ENCODE measurements around the gene OR2B2. TPM values are rescaled to one million over a fixed set of nuclear protein-coding genes. Genes with fewer than 3 reads are reported as not detected.
A peak's percentile ranks its signal among the peaks of the same experiment; 100 is the strongest.

The OR2B2 gene
- total RNA-seq, 1 donor from 2014 or later = not detected

DNA sequence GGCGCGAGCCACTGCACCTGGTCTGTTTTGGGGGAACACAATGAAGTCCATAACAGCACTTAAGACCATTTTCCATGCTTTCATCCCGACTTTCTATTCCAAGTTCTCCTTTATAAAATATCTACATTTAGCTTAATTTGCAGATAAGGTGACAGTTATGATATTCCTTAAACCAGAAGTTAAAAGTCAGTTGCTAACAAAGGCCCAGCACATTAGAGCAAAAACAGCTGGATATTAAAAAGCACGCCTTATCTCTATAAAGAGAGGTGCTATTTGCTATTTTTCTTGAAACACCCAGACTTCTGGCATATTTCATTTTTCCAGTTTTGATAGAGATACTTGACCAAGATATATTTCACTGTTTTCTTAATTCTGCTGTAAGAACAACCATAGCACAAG is 15.8 kb downstream of the OR2B2 start:
- DNase-seq (ENCODE audit: low spot score in 2 of 2) = no peak
- no peaks in the 10 kb centered on the region for H3K27me3 ChIP-seq
- no peak overlapping the region for H3K4me3 ChIP-seq
- no peaks in the 10 kb centered on the region for H3K36me3 ChIP-seq
- H3K4me1 ChIP-seq = peaks cover 0 to 7% of the 10 kb centered on the region in 2 donors
- H3K9me3 ChIP-seq = no peaks in the 10 kb centered on the region
- H3K27ac ChIP-seq = no peak overlapping the region
- intact Hi-C loops (cut with DNase I) = loop anchor here (5.0 to 10.0 kb wide), 3 partner anchors 394 to 968 kb away; partner anchors contain the start of gene ZNF391
- TF ChIP-seq, protein P1, sequence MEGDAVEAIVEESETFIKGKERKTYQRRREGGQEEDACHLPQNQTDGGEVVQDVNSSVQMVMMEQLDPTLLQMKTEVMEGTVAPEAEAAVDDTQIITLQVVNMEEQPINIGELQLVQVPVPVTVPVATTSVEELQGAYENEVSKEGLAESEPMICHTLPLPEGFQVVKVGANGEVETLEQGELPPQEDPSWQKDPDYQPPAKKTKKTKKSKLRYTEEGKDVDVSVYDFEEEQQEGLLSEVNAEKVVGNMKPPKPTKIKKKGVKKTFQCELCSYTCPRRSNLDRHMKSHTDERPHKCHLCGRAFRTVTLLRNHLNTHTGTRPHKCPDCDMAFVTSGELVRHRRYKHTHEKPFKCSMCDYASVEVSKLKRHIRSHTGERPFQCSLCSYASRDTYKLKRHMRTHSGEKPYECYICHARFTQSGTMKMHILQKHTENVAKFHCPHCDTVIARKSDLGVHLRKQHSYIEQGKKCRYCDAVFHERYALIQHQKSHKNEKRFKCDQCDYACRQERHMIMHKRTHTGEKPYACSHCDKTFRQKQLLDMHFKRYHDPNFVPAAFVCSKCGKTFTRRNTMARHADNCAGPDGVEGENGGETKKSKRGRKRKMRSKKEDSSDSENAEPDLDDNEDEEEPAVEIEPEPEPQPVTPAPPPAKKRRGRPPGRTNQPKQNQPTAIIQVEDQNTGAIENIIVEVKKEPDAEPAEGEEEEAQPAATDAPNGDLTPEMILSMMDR (IDR thresholded peaks at IDR 0.05) = no peak

DNA sequence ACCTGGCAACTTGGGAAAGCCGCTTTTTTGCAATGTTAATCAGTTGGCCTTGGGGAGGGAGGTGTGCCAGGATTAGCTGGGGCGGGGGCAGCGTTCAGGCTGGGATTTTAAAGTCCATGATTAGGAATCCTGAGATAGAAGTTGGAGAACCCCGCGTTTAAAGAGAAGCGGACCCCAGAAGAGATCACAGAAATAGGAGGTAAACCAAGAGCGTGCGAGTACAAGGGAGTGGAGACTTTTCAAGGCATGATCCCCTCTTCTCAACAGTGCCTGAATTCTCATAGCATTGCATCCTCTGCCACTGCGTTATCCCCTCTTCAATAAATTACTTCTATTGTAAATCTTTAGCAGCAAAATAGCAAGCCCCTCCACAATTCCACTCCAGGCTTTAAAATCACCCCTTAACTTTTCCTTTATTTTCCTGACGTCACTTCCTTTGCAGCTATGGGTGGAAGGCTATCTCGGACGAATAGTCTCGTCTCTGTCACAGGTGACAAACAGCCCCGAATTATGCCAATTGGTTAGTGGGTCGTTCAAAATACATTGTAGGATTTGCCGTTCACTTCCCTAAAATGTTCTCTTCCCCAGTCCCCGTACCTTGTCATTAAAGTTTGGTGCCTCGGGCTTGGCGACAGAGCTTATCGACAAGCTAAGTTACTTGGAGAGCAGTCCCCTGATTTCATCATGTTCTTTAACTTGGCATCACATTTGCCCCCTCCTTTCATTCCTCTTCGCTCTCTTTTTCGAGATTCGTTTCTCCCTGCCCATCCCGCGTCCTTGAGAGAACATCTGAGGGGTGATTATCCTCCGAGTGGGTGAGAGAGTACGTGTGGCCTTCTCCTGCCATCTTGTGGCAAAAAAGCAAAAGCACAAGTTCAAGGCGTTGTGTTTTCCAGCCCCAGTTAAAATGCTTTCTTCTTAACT is 17.1 kb downstream of the OR2B2 start:
- Histone ChIP-seq H3K4me1 (peaks cover 0 to 10% of the 10 kb centered on the region in 2 donors), H3K27ac (peak overlapping the region; percentile 78 to 91), H3K9me3 (no peaks in the 10 kb centered on the region), H3K4me3 (peak overlapping the region; percentile 61 to 88), H3K36me3 (no peaks in the 10 kb centered on the region), H3K27me3 (no peaks in the 10 kb centered on the region)
- intact Hi-C loops (cut with DNase I) = loop anchor here (1.0 to 10.0 kb wide), 11 partner anchors 22 to 970 kb away; partner anchors contain the start of genes ZNF184 and ZNF391
- TF ChIP-seq, protein P1 (IDR thresholded peaks at IDR 0.05) = peak; percentile 80 to 87 (median 82)
- DNase-seq (ENCODE audit: low spot score in 2 of 2) = peak in 1 of 2 donors; percentile 78

DNA sequence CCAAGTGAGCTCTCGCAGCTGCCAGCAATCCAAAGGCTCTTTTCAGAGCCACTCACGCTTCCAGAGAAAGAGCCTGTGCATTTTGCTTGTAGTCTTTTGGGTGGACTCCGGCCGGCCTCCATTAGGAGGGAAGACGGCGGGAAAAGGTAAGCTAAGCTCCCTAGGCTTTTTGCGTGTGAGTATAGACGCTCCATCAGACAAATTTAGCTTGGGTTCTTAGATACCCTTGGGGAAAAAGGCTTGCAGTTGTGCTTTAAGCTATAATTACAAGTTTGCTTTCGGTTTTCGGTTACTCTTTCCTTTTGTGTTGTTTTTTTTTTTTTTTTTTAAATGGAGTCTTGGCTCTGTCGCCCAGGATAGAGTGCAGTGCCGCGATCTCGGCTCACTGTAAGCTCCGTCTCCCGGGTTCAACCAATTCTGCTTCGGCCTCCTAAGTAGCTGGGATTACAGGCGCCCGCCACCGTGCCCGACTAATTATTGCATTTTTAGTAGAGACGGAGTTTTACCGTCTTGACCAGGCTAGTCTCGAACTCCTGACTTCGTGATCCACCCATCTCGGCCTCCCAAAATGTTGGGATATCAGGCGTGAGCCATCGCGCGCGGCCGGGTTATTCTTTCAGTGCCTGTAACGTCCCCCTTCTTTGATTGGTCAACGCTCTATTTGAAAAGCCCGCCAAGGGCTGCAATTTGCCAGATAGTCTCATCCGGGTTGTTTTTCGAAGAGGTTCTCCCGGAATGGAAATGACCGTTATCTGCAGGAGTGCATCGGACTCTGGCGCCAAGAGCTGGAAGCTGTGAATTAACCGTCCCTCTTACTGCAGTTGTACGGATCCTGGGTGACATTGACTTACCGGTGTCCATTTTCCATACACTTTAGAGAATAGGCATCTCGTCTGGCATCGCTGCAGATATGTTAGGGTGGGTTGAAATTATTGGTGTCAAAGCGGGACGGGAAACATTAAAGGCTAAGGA is 18.1 kb downstream of the OR2B2 start:
- intact Hi-C loops (cut with DNase I) = loop anchor here (1.0 to 10.0 kb wide), 9 partner anchors 21 to 971 kb away; partner anchors contain the start of genes ZNF184 and ZNF391
- Histone ChIP-seq H3K4me3 (peak overlapping the region; percentile 61 to 88), H3K27ac (peak overlapping the region; percentile 78 to 91), H3K36me3 (no peaks in the 10 kb centered on the region), H3K27me3 (no peaks in the 10 kb centered on the region), H3K9me3 (no peaks in the 10 kb centered on the region), H3K4me1 (peaks cover 0 to 10% of the 10 kb centered on the region in 2 donors)
- DNase-seq (ENCODE audit: low spot score in 2 of 2) = peak; percentile 58 to 94
- TF ChIP-seq, protein P1 (IDR thresholded peaks at IDR 0.05) = no peak

DNA sequence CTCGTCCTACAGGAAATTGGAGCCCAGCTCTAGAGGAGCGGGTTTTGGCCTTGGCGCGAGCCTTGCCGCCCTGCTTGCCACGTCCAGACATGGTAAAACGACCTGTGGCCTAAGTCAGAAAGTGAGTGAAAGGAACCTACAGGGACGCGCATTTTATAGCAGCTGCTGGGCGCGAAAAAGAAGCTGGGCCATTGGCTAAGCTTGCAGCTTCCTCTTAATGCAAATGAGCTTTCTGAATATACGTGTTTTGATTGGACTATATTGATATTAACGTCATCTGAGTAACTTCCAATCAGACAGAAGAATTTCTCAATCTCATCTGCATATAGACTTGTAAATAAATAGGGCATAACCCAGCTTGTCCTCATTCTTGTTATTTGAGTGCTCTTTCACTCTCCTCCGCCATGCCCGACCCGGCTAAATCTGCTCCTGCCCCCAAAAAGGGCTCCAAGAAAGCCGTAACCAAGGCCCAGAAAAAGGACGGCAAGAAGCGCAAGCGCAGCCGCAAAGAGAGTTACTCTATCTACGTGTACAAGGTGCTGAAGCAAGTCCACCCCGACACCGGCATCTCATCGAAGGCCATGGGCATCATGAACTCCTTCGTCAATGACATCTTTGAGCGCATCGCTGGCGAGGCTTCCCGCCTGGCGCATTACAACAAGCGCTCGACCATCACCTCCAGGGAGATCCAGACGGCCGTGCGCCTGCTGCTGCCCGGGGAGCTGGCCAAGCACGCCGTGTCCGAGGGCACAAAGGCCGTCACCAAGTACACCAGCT is 18.9 kb downstream of the OR2B2 start:
- H3K27me3 ChIP-seq = no peaks in the 10 kb centered on the region
- H3K36me3 ChIP-seq = no peaks in the 10 kb centered on the region
- intact Hi-C loops (cut with DNase I) = loop anchor here (5.0 to 10.0 kb wide), 4 partner anchors 81 to 972 kb away; partner anchors contain the start of gene ZNF391
- H3K9me3 ChIP-seq = no peaks in the 10 kb centered on the region
- TF ChIP-seq, protein P1 (IDR thresholded peaks at IDR 0.05) = no peak
- H3K4me3 ChIP-seq = peak overlapping the region; percentile 61 to 88
- peak in 1 of 2 donors; percentile 88 for DNase-seq (ENCODE audit: low spot score in 2 of 2)
- H3K4me1 ChIP-seq = peaks cover 0 to 10% of the 10 kb centered on the region in 2 donors
- H3K27ac ChIP-seq = peak overlapping the region; percentile 57 to 58

All from ascending aorta (tissue), 2 donors.